Upper lobe of right lung (tissue), 1 donor: ENCODE results near the gene MAP3K2. TPM values are rescaled to one million over a fixed set of nuclear protein-coding genes. Genes with fewer than 3 reads are reported as not detected.

ENCODE experiments used
- ATAC-seq: fragments of 200-7000 bp; cut with Tn5 transposase; one replicate; pipeline ENCODE4 v1.9.1; 2020; ENCODE audit warnings: mild to moderate bottlenecking, moderate library complexity
- DNase-seq: peaks from one replicate; pipeline ENCODE4 v3.0.0-alpha.2; 2020
- H3K27ac ChIP-seq: fragments of 200-600 bp; one replicate; pipeline ENCODE4 v1.8.0; 2022
- H3K27me3 ChIP-seq: fragments of 200-600 bp; one replicate; pipeline ENCODE4 v1.8.0; 2022; ENCODE audit warnings: mild to moderate bottlenecking
- H3K36me3 ChIP-seq: fragments of 200-600 bp; one replicate; pipeline ENCODE4 v1.8.0; 2022
- H3K4me1 ChIP-seq: fragments of 200-600 bp; one replicate; pipeline ENCODE4 v1.8.0; 2022
- H3K4me3 ChIP-seq: fragments of 200-600 bp; one replicate; pipeline ENCODE4 v1.8.0; 2022; ENCODE audit warnings: mild to moderate bottlenecking
- H3K9me3 ChIP-seq: fragments of 200-600 bp; one replicate; pipeline ENCODE4 v1.8.0; 2022
- CTCF ChIP-seq: fragments of 200-600 bp; IDR thresholded peaks from one replicate; pipeline ENCODE4 v1.8.0; 2022; ENCODE audit warnings: antibody characterized with exemption
- intact Hi-C: fragments of 100-400 bp; cut with DNase I; formaldehyde crosslinking; loops from one replicate; pipeline ENCODE4 v1.11.0; 2022
- total RNA-seq: library from RNA; stranded (reverse); fragmentation: NEBNext Ultra II Directional; extraction: Animal tissue kit (Norgen Biotek cat#: 25700); gene quantifications from one replicate; pipeline ENCODE4 v1.2.1, GENCODE V29; 2021
- donor health status: DM: no; HTN: yes; CAD: no; lungs with severe emphysema.

The MAP3K2 gene
- total RNA-seq, 1 donor from 2014 or later, result 71.5 TPM

- H3K4me3 ChIP-seq, result no peak overlapping the region
- peaks cover 7% of the 10 kb centered on the region for H3K4me1 ChIP-seq
- H3K36me3 ChIP-seq, result peaks cover 1% of the 10 kb centered on the region
- no peaks in the 10 kb centered on the region for H3K9me3 ChIP-seq
- H3K27ac ChIP-seq, result no peak overlapping the region
- TF ChIP-seq CTCF, result no peak
- ATAC-seq (peak; percentile 30), DNase-seq (no peak)
- intact Hi-C loops, result no loop called here
- H3K27me3 ChIP-seq, result no peaks in the 10 kb centered on the region
Measured at GRCh38 chr2:127348426-127349000, 39.3 kb downstream of the MAP3K2 start.

GRCh38 chr2:127347734-127348392 lies 39.9 kb downstream of the MAP3K2 start:
- no peak for DNase-seq
- Histone ChIP-seq H3K36me3 (peaks cover 8% of the 10 kb centered on the region), H3K9me3 (no peaks in the 10 kb centered on the region), H3K4me3 (no peak overlapping the region), H3K27me3 (no peaks in the 10 kb centered on the region), H3K27ac (no peak overlapping the region), H3K4me1 (peaks cover 7% of the 10 kb centered on the region)
- no peak for ATAC-seq
- no peak for TF ChIP-seq CTCF
- intact Hi-C loops, result no loop called here

GRCh38 chr2:127347015-127347414 lies 40.8 kb downstream of the MAP3K2 start:
- no peak overlapping the region for H3K27ac ChIP-seq
- peaks cover 7% of the 10 kb centered on the region for H3K4me1 ChIP-seq
- no peaks in the 10 kb centered on the region for H3K27me3 ChIP-seq
- intact Hi-C loops, result no loop called here
- H3K4me3 ChIP-seq, result no peak overlapping the region
- TF ChIP-seq CTCF, result no peak
- H3K9me3 ChIP-seq, result no peaks in the 10 kb centered on the region
- DNase-seq (no peak), ATAC-seq (no peak)
- peaks cover 8% of the 10 kb centered on the region for H3K36me3 ChIP-seq

- Histone ChIP-seq H3K9me3 (no peaks in the 10 kb centered on the region), H3K27ac (no peak overlapping the region), H3K4me1 (peaks cover 4% of the 10 kb centered on the region), H3K27me3 (no peaks in the 10 kb centered on the region), H3K4me3 (no peak overlapping the region), H3K36me3 (peaks cover 17% of the 10 kb centered on the region)
- TF ChIP-seq CTCF, result no peak
- no peak for DNase-seq
- no peak for ATAC-seq
- intact Hi-C loops, result no loop called here
Measured at GRCh38 chr2:127343277-127343676, 44.5 kb downstream of the MAP3K2 start.

GRCh38 chr2:127342101-127342500 lies 45.7 kb downstream of the MAP3K2 start:
- H3K4me3 ChIP-seq, result no peak overlapping the region
- no peak for DNase-seq
- no peak for TF ChIP-seq CTCF

More at GRCh38 chr2:127342101-127342500, 45.7 kb downstream of the MAP3K2 start:
- H3K9me3 ChIP-seq, result no peaks in the 10 kb centered on the region
- peaks cover 29% of the 10 kb centered on the region for H3K36me3 ChIP-seq
- no peaks in the 10 kb centered on the region for H3K27me3 ChIP-seq
- ATAC-seq, result no peak
- no peak overlapping the region for H3K27ac ChIP-seq
- H3K4me1 ChIP-seq, result no peaks in the 10 kb centered on the region
- intact Hi-C loops, result no loop called here
